T-helper 1 cell treated with Interleukin-12 subunit alpha and Interleukin-12 subunit beta and Interleukin-4 antibody, amounts not matched to agents 30 ng/mL and 1 ng/mL, for 36 hours (primary cell): ENCODE measurements around the gene PTBP3. TPM values are rescaled to one million over a fixed set of nuclear protein-coding genes. Genes with fewer than 3 reads are reported as not detected.
"Not testable (repeated sequence)": the region's sequence is repeated elsewhere in the genome, so short reads cannot be mapped to it uniquely, and the experiment has no call there.

Experiments used
- intact Hi-C: fragments of 100-400 bp; cut with micrococcal nuclease; formaldehyde crosslinking; loops from one replicate; pipeline ENCODE4 v1.15.1; 2024
- total RNA-seq: library from RNA; stranded (reverse); gene quantifications from 2 replicates; pipeline ENCODE4 v1.2.3, GENCODE V29; 2022

Gene PTBP3
- total RNA-seq: 149 and 158 TPM in 2 replicates

- intact Hi-C loops: loop anchor here (1.0 to 5.0 kb wide), 16 partner anchors 16 to 1079 kb away; partner anchors contain the start of genes C9orf43, DNAJC25, FKBP15 and KIAA1958
Measured at GRCh38 chr9:112332977-112333638, at the start of gene PTBP3. Gene PTBP3 (minus strand): TSS chr9:112333619. CDS start chr9:112297865, 35,754 bp downstream.

DNA sequence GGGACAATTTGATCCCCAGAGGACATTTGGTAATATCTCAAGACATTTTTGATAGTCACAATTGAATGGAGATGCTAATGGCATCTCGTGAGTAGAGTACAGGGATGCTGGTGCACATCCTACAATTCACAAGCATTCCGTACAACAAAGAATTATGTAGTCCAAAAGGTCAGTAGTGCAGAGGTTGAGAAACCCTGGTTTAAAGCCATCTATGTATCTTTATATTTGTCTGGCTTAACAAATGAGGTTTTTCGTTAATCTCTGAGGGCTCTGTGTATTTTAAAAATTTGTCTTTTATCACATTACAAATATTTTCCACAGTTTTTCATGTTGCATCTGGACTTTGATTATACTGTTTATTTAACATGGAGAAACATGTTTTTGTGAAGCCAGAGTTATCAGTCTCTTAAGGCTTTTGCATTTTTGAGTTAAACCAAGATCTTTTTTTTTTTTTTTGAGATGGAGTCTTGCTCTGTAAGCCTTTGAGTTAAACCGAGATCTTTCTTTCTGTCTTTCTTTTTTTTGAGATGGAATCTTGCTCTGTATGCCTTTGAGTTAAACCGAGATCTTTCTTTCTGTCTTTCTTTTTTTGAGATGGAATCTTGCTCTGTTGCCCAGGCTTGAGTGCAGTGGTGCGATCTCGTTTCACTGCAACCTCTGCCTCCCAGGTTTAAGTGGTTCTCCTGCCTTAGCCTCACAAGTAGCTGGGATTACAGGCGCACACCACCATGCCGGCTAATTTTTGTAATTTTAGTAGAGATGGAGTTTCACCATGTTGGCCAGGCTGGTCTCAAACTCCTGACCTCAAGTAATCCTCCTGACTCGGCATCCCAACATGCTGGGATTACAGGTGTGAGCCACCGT, 49.3 kb upstream of the PTBP3 start:
- intact Hi-C loops: no loop called here

GRCh38 chr9:112382066-112382465, 48.6 kb upstream of the PTBP3 start:
- intact Hi-C loops: no loop called here

DNA sequence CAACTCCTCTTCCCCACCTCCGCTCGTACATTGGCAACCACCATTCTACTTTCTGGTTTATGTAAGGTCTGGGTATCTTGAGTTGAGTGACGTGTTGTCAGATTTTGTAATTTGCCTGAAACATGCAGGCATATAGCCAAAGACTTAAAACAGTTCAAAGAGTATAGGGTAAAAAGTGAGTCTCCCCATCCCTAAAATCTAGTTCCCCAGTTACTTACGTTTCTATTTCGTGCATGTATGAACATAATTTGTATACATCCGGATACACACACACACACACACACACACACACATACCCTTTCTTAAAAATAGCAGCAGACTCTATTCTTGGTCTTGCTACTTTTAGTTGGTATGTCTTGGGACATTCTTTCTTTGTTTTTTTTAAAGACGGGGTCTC, 47.4 kb upstream of the PTBP3 start:
- intact Hi-C loops: loop anchor here (1.0 kb wide), 1 partner anchor 720 kb away; the partner anchor contains the start of gene GNG10

GRCh38 chr9:112380102-112380824, 46.8 kb upstream of the PTBP3 start, which contains the start of gene HSDL2:
Gene HSDL2 (plus strand): TSS chr9:112380108. CDS start chr9:112380164, 56 bp downstream.
- intact Hi-C loops: loop anchor here (1.0 kb wide), 1 partner anchor 719 kb away; the partner anchor contains the start of gene GNG10

DNA sequence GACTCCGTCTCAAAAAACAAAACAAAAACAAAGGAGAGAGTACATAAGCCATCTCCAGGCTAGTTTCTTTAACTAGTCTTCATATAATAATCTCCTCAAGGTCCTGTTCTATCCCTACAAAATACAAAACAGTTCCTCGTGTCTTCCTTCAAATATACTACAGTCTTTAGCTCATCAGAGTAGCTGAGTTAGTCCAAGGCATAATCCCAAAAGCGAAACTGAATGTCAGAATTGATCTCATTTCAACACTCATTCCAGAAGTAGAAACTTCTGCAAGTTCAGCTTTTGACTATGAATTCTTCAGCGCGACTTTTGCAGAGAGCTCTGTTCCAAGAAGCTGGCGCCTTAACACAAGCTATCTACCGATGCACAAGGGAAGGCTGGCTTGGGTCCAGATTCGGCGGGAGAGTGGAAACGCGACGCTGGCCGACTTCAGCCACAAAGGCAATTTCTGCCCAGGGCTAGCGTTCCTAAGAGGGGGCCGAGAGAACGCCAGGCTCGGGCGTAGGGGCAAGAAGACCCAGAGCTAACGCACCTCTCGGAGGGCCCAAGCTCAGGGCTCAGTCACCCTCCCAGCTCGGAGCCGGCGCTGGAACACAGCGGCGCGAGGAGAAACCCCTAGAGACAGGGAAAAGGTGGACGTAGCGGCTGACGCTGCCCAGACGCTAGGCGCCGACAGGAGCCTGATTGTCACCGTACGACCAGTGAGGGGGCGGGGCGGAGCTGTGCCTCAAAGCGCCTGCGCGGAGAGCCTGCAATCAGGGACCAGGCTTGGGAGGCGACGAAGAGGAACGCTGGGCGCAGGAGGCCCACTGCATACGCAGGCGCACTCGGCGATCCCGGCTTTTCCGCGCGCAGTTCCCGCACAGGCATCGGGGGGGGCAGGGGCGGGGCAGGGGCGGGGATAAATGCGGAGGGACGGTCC, 46.0 kb upstream of the PTBP3 start:
- intact Hi-C loops: loop anchor here (1.0 to 10.0 kb wide), 17 partner anchors 31 to 895 kb away; partner anchors contain the start of genes DNAJC25, ECPAS, GNG10 and INIP

GRCh38 chr9:112378328-112379176, 45.1 kb upstream of the PTBP3 start:
- intact Hi-C loops: loop anchor here (1.0 to 10.0 kb wide), 16 partner anchors 30 to 894 kb away; partner anchors contain the start of genes DNAJC25, ECPAS, INIP and KIAA1958

GRCh38 chr9:112377684-112378327, 44.4 kb upstream of the PTBP3 start:
- intact Hi-C loops: loop anchor here (1.0 to 10.0 kb wide), 6 partner anchors 17 to 893 kb away; partner anchors contain the start of genes ECPAS and SLC31A2

DNA sequence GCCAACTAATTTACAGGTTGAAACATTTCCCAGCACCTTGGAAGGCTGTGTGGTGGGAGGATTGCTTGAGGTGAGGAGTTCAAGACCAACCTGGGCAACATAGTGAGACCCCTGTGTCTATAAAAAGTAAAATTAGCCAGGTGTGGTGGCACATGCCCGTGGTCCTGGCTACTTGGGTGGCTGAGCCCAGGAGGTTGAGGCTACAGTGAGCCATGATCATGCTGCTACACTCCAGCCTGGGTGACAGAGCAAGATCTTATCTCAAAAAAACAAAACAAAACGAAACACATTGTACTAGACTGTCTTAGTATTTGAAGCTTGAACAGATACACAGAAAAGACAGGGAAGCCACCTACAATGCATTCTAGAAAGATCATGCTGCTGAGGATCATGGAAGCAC, 43.7 kb upstream of the PTBP3 start:
- intact Hi-C loops: loop anchor here (1.0 to 10.0 kb wide), 5 partner anchors 16 to 843 kb away; partner anchors contain the start of gene SLC31A2

- intact Hi-C loops: loop anchor here (5.0 to 10.0 kb wide), 2 partner anchors 458 to 779 kb away; partner anchors contain the start of gene SLC31A2
Measured at GRCh38 chr9:112375361-112375760, 41.9 kb upstream of the PTBP3 start.

DNA sequence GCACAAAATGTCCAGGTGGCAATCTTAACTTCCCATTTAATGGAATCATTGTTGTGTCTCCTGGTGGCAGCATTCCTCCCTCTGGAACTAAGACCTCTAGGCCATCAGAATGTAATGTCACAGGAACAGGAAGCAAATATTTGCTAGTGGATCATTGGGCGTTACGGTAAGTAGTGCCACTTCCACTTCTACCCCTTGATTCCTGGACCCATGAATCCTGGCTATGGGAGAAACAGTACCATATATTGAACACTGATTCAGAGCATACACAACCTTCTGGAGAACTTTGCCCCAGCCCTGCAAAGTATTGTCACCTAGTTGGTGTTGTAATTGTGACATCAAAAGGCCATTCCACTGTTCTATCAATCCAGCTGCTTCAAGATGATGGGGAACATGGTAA, 40.8 kb upstream of the PTBP3 start:
- intact Hi-C loops: loop anchor here (10.0 kb wide), 1 partner anchor 781 kb away; the partner anchor contains the start of gene SLC31A2

DNA sequence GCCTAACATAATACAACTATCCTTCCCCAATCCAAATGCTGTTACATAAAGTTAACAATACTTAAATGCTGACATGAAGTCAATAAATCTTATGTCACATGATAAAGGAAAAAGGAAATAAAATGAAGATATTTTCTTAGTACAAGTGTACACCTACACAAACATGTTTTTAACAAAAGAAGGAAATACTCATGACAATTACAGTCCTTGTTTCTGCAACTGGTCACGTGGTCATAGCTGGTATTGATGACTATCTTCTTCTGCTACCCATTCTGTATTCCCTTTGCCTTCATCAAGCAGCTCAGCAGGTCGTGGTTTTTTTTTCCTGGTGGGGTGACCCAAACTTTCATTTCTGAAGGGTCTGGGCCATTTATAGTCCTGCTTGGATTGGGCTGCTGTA, 40.2 kb upstream of the PTBP3 start:
- intact Hi-C loops: loop anchor here (10.0 kb wide), 1 partner anchor 781 kb away; the partner anchor contains the start of gene SLC31A2

GRCh38 chr9:112371060-112371459, 37.6 kb upstream of the PTBP3 start:
- intact Hi-C loops: loop anchor here (10.0 kb wide), 1 partner anchor 784 kb away; the partner anchor contains the start of gene SLC31A2

- intact Hi-C loops: loop anchor here (10.0 kb wide), 1 partner anchor 785 kb away; the partner anchor contains the start of gene SLC31A2
Measured at GRCh38 chr9:112369817-112370216, 36.4 kb upstream of the PTBP3 start.

- intact Hi-C loops: no loop called here
Measured at GRCh38 chr9:112367465-112367864, 34.0 kb upstream of the PTBP3 start.

DNA sequence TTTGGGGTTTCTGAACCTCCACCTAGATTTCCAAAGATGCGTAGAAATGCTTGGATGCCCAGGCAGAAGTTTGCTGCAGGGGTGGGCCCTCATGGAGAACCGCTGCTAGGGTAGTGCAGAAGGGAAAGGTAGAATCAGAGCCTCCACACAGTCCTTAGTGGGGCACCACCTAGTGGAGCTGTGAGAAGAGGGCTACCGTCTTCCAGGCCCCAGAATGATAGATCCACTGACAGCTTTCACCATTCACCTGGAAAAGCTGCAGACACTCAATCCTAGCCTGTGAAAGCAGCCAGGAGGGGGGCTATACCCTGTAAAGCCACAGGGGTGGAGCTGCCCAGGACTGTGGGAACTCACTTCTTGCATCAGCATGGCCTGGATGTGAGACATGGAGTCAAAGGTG, 33.2 kb upstream of the PTBP3 start:
- intact Hi-C loops: no loop called here

DNA sequence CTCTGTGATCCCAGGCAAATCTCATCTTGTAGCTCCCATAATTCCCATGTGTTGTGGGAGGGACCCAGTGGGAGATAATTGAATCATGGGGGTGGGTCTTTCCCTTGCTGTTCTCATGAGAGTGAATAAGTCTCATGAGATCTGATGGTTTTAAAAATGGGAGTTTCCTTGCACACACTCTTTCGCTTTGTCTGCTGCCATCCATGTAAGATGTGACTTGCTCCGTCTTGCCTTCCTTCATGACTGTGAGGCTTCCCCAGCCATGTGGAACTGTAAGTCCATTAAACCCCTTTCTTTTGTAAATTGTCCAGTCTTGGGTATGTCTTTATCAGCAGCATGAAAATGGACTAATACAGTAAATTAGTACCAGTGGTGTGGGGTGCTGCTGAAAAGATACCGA, 31.8 kb upstream of the PTBP3 start:
- intact Hi-C loops: not testable (repeated sequence)

DNA sequence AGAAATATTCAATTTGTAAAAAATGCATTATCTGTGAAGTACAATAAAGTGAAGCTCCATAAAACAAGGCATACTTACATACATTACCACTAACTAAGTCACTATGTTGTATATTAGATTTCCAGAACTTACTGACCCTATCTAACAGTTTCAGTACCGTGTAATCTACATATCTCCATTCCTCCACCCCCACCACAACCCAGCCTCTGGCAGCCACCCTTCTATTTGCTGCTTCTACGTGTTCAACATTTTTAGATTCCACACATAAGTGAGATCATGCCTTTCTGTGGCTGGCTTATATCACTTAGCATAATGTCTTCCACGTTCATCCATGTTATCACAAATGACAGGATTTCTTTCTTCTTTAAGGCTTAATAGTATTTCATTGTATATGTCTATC, 31.3 kb upstream of the PTBP3 start:
- intact Hi-C loops: loop anchor here (5.0 kb wide), 1 partner anchor 428 kb away; no protein-coding TSS in a partner anchor
